ENCODE measurements around the gene CHCHD10.

The CHCHD10 gene

GRCh38 chr22:23804781-23805291 is 37.1 kb upstream of the CHCHD10 start:
- no peak for TF ChIP-seq CTCF (IDR thresholded peaks at IDR 0.05; ENCODE audit: control insufficient read depth, insufficient read depth, low read depth, low read length, missing control alignments)
- DNase-seq (ENCODE audit: low read depth) = no peak

GRCh38 chr22:23803001-23803819 is 35.4 kb upstream of the CHCHD10 start:
- no peak overlapping the region for H3K4me3 ChIP-seq (ENCODE audit: control insufficient read depth, low read depth, low read length)
- no peak for DNase-seq (ENCODE audit: low read depth)
- TF ChIP-seq CTCF (IDR thresholded peaks at IDR 0.05; ENCODE audit: control insufficient read depth, insufficient read depth, low read depth, low read length, missing control alignments) = no peak

More at GRCh38 chr22:23804781-23805291, 37.1 kb upstream of the CHCHD10 start:
- no peak overlapping the region for H3K4me3 ChIP-seq (ENCODE audit: control insufficient read depth, low read depth, low read length)

GRCh38 chr22:23801886-23802377 is 34.2 kb upstream of the CHCHD10 start:
- no peak for DNase-seq (ENCODE audit: low read depth)
- no peak for TF ChIP-seq CTCF (IDR thresholded peaks at IDR 0.05; ENCODE audit: control insufficient read depth, insufficient read depth, low read depth, low read length, missing control alignments)
- H3K4me3 ChIP-seq (ENCODE audit: control insufficient read depth, low read depth, low read length) = no peak overlapping the region

- no peak for DNase-seq (ENCODE audit: low read depth)
- no peak overlapping the region for H3K4me3 ChIP-seq (ENCODE audit: control insufficient read depth, low read depth, low read length)
- no peak for TF ChIP-seq CTCF (IDR thresholded peaks at IDR 0.05; ENCODE audit: control insufficient read depth, insufficient read depth, low read depth, low read length, missing control alignments)
Observed at GRCh38 chr22:23801238-23801821, 33.6 kb upstream of the CHCHD10 start.

GRCh38 chr22:23800297-23801237 is 32.8 kb upstream of the CHCHD10 start:
- H3K4me3 ChIP-seq (ENCODE audit: control insufficient read depth, low read depth, low read length) = no peak overlapping the region
- no peak for DNase-seq (ENCODE audit: low read depth)
- TF ChIP-seq CTCF (IDR thresholded peaks at IDR 0.05; ENCODE audit: control insufficient read depth, insufficient read depth, low read depth, low read length, missing control alignments) = no peak

- peak; percentile 57 for DNase-seq (ENCODE audit: low read depth)
- H3K4me3 ChIP-seq (ENCODE audit: control insufficient read depth, low read depth, low read length) = no peak overlapping the region
- TF ChIP-seq CTCF (IDR thresholded peaks at IDR 0.05; ENCODE audit: control insufficient read depth, insufficient read depth, low read depth, low read length, missing control alignments) = no peak
Observed at GRCh38 chr22:23796461-23796860, 28.7 kb upstream of the CHCHD10 start.
